H1 (cell line): ENCODE data around the gene TAS2R50. TPM values are rescaled to one million over a fixed set of nuclear protein-coding genes. Genes with fewer than 3 reads are reported as not detected.

ENCODE experiments used
- RAD21 ChIP-seq, 2 experiments: IDR thresholded peaks in 1 of 2; conservative IDR thresholded peaks in 1 of 2; 2 replicates each; pipeline ENCODE4 v1.6.1; 2011; ENCODE audit warnings: low read depth in 2 of 2, low read length in 2 of 2, improper control_type of control experiment in 1 of 2, inconsistent platforms in 1 of 2, mild to moderate bottlenecking in 1 of 2, moderate library complexity in 1 of 2
- polyA plus RNA-seq, 7 experiments: library from polyadenylated mRNA; depleted of rRNA in 3 of 7; stranded (reverse) in 5 of 7; unstranded in 2 of 7; fragments of >200 nt in 5 of 7; fragments of 200-250 nt in 2 of 7; gene quantifications; 1 replicate in 5 of 7; 2 replicates in 1 of 7; 4 replicates in 1 of 7; pipeline versions ENCODE4 v1.2.1 to v1.2.3, GENCODE V29; 2011 to 2013; ENCODE audit warnings: missing spikeins in 2 of 7, mixed read lengths in 2 of 7
- total RNA-seq: library from RNA; stranded (reverse); fragmentation: NEBNext Ultra II Directional; extraction: Animal tissue kit (Norgen Biotek cat#: 25700); gene quantifications from 2 replicates; pipeline ENCODE4 v1.2.1, GENCODE V29; 2021

The TAS2R50 gene
- total and polyA plus RNA-seq, 2 of the 8 experiments (the other 6 are each of a cell fraction or from before 2014, with no cell fraction given), result 0.11 to 0.50 TPM

DNA sequence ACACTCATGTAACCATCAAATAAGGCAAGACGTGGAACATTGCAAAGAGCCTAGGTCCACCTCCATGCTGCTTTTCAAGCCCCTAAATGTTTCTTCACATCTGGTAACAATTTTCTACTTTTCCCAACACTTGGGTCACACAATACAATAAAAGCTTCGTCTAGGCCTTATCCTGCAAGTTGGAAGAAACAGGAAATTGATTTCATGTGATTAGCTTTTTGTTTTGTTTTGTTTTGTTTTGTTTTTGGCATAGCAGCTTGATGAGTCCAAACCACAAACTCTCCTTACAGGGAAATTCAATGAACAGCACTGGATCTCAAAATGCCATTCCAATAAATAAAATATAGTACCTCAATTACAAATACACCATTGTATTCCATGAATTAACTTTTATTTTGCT lies 19.3 kb downstream of the TAS2R50 start (continued):
- TF ChIP-seq RAD21 (IDR thresholded peaks at IDR 0.05 in 1 of 2, conservative IDR thresholded peaks at IDR 0.05 in 1 of 2; ENCODE audit: low read depth in 2 of 2, low read length in 2 of 2), result no peak
- TF ChIP-seq, all 59 proteins: peak for 0
